ENCODE data around the gene CSDE1.

Gene CSDE1

GRCh38 chr1:114702737-114703136 lies 55.0 kb downstream of the CSDE1 start:
- Histone ChIP-seq H2AFZ (ENCODE audit: low read depth, low read length) (no peak overlapping the region), H3K9ac (ENCODE audit: low read depth, low read length) (no peak overlapping the region), H3K27me3 (ENCODE audit: insufficient read depth, low read length, poor library complexity) (peaks cover 2% of the 10 kb centered on the region), H4K20me1 (ENCODE audit: insufficient read depth, low read length) (no peaks in the 10 kb centered on the region), H3K9me3 (ENCODE audit: insufficient read depth, low read length, severe bottlenecking) (no peaks in the 10 kb centered on the region), H3K4me1 (ENCODE audit: insufficient read depth, low read length) (no peaks in the 10 kb centered on the region), H3K79me2 (ENCODE audit: insufficient read depth, low read length) (no peaks in the 10 kb centered on the region), H3K27ac (ENCODE audit: low read length) (no peak overlapping the region), H3K4me2 (ENCODE audit: insufficient read depth, low read length) (no peak overlapping the region), H3K36me3 (ENCODE audit: insufficient read depth, low read length) (peaks cover 19% of the 10 kb centered on the region), H3K4me3 (ENCODE audit: low read depth in 1 of 2, low read length in 2 of 2) (no peak overlapping the region)
- DNase-seq (no peak), ATAC-seq (ENCODE audit: insufficient read depth, low read depth) (peak; percentile 19; the same call in 2 of the 3 replicates)
- TF ChIP-seq CTCF (IDR thresholded peaks at IDR 0.05; ENCODE audit: borderline replicate concordance, extremely low read depth, low read length, poor library complexity, severe bottlenecking), result no peak
- no peak for TF ChIP-seq EZH2 (IDR thresholded peaks at IDR 0.05; ENCODE audit: borderline replicate concordance, low read depth, low read length, severe bottlenecking)

GRCh38 chr1:114701931-114702330 lies 55.9 kb downstream of the CSDE1 start:
- Histone ChIP-seq H2AFZ (ENCODE audit: low read depth, low read length) (no peak overlapping the region), H3K4me3 (ENCODE audit: low read depth in 1 of 2, low read length in 2 of 2) (no peak overlapping the region), H3K79me2 (ENCODE audit: insufficient read depth, low read length) (no peaks in the 10 kb centered on the region), H3K27ac (ENCODE audit: low read length) (no peak overlapping the region), H3K9me3 (ENCODE audit: insufficient read depth, low read length, severe bottlenecking) (no peaks in the 10 kb centered on the region), H3K4me2 (ENCODE audit: insufficient read depth, low read length) (no peak overlapping the region), H3K4me1 (ENCODE audit: insufficient read depth, low read length) (no peaks in the 10 kb centered on the region), H3K9ac (ENCODE audit: low read depth, low read length) (no peak overlapping the region), H4K20me1 (ENCODE audit: insufficient read depth, low read length) (no peaks in the 10 kb centered on the region), H3K36me3 (ENCODE audit: insufficient read depth, low read length) (peaks cover 11% of the 10 kb centered on the region; the same call in 1 of the 2 replicates), H3K27me3 (ENCODE audit: insufficient read depth, low read length, poor library complexity) (peaks cover 7% of the 10 kb centered on the region)
- TF ChIP-seq EZH2 (IDR thresholded peaks at IDR 0.05; ENCODE audit: borderline replicate concordance, low read depth, low read length, severe bottlenecking) (no peak), CTCF (IDR thresholded peaks at IDR 0.05; ENCODE audit: borderline replicate concordance, extremely low read depth, low read length, poor library complexity, severe bottlenecking) (no peak)
- no peak for ATAC-seq (ENCODE audit: insufficient read depth, low read depth)
- no peak for DNase-seq

GRCh38 chr1:114700036-114700600 lies 57.7 kb downstream of the CSDE1 start:
- H2AFZ ChIP-seq (ENCODE audit: low read depth, low read length), result no peak overlapping the region
- no peaks in the 10 kb centered on the region for H3K79me2 ChIP-seq (ENCODE audit: insufficient read depth, low read length)
- H3K9ac ChIP-seq (ENCODE audit: low read depth, low read length), result no peak overlapping the region
- no peak for DNase-seq
- H3K4me1 ChIP-seq (ENCODE audit: insufficient read depth, low read length), result no peaks in the 10 kb centered on the region
- H3K27ac ChIP-seq (ENCODE audit: low read length), result no peak overlapping the region
- no peak overlapping the region for H3K4me3 ChIP-seq (ENCODE audit: low read depth in 1 of 2, low read length in 2 of 2)
- no peak overlapping the region for H3K4me2 ChIP-seq (ENCODE audit: insufficient read depth, low read length)
- no peaks in the 10 kb centered on the region for H3K9me3 ChIP-seq (ENCODE audit: insufficient read depth, low read length, severe bottlenecking)
- H3K36me3 ChIP-seq (ENCODE audit: insufficient read depth, low read length), result no peaks in the 10 kb centered on the region
- H3K27me3 ChIP-seq (ENCODE audit: insufficient read depth, low read length, poor library complexity), result peaks cover 11% of the 10 kb centered on the region
- TF ChIP-seq CTCF (IDR thresholded peaks at IDR 0.05; ENCODE audit: borderline replicate concordance, extremely low read depth, low read length, poor library complexity, severe bottlenecking) (no peak), EZH2 (IDR thresholded peaks at IDR 0.05; ENCODE audit: borderline replicate concordance, low read depth, low read length, severe bottlenecking) (no peak)
- no peak for ATAC-seq (ENCODE audit: insufficient read depth, low read depth)
- H4K20me1 ChIP-seq (ENCODE audit: insufficient read depth, low read length), result no peaks in the 10 kb centered on the region

All from DND-41 (cell line).